HepG2 (cell line): Measurements from ENCODE around the gene ARMC5. TPM values are rescaled to one million over a fixed set of nuclear protein-coding genes. Genes with fewer than 3 reads are reported as not detected.
A peak's percentile ranks its signal among the peaks of the same experiment; 100 is the strongest.

Experiments used
- GATAD1 ChIP-seq: IDR thresholded peaks from 2 replicates; pipeline ENCODE4 v1.6.1; 2016; ENCODE audit warnings: missing genetic modification reagents, missing compliant biosample characterization
- HNF1B ChIP-seq: sonication (generic); formaldehyde crosslinking; IDR thresholded peaks from 2 replicates; pipeline ENCODE4 v1.5.1; 2020; ENCODE audit warnings: mild to moderate bottlenecking, moderate library complexity, missing genetic modification reagents
- KLF13 ChIP-seq: sonication (generic); formaldehyde crosslinking; IDR thresholded peaks from 2 replicates; pipeline ENCODE4 v1.4.0; 2020; ENCODE audit warnings: mild to moderate bottlenecking, missing genetic modification reagents
- PCBP1 ChIP-seq: fragments of 200-400 bp; formaldehyde crosslinking; IDR thresholded peaks from 2 replicates; pipeline ENCODE4 v1.6.1; 2017; ENCODE audit warnings: mild to moderate bottlenecking, low read depth, low read length, borderline replicate concordance
- PHF8 ChIP-seq: sonication (generic); formaldehyde crosslinking; IDR thresholded peaks from 2 replicates; pipeline ENCODE4 v1.5.0; 2020; ENCODE audit warnings: missing genetic modification reagents
- SOX6 ChIP-seq, 2 experiments: fragments of 450-650 bp in 1 of 2; sonication (generic) in 1 of 2; formaldehyde crosslinking in 1 of 2; IDR thresholded peaks; 2 replicates each; pipeline versions ENCODE4 v1.4.0 to v1.6.1; 2017 to 2020; ENCODE audit warnings: antibody characterized with exemption in 1 of 2, mild to moderate bottlenecking in 1 of 2, missing genetic modification reagents in 1 of 2
- TBL1XR1 ChIP-seq: fragments of 150-350 bp; IDR thresholded peaks from 2 replicates; pipeline ENCODE4 v1.6.1; 2014; ENCODE audit warnings: borderline replicate concordance, low read length; ENCODE audit not compliant: partially characterized antibody
- ZNF18 ChIP-seq: sonication (generic); formaldehyde crosslinking; IDR thresholded peaks from 2 replicates; pipeline ENCODE4 v1.8.0; 2022; ENCODE audit warnings: mild to moderate bottlenecking, missing genetic modification reagents; ENCODE audit not compliant: insufficient replicate concordance
- ZNF589 ChIP-seq: sonication (generic); formaldehyde crosslinking; conservative IDR thresholded peaks from 2 replicates; pipeline ENCODE4 v1.8.0; 2022; ENCODE audit warnings: mild to moderate bottlenecking, moderate library complexity, missing genetic modification reagents
- ZNF792 ChIP-seq: IDR thresholded peaks from 2 replicates; pipeline ENCODE4 v1.6.1; 2016
- ZNF839 ChIP-seq: sonication (generic); formaldehyde crosslinking; IDR thresholded peaks from 2 replicates; pipeline ENCODE4 v1.4.0; 2020; ENCODE audit warnings: missing genetic modification reagents, mild to moderate bottlenecking, borderline replicate concordance
- polyA plus RNA-seq, 8 experiments: library from polyadenylated mRNA; depleted of rRNA in 3 of 8; stranded (reverse) in 7 of 8; unstranded in 1 of 8; fragments of >200 nt; fragmentation: Illumina TruSeq in 4 of 8; extraction: Trizol in 4 of 8; gene quantifications; 2 replicates each; pipeline versions ENCODE4 v1.2.1 to v1.2.3, GENCODE V29; 2011 to 2016; ENCODE audit warnings: low read depth in 4 of 8, missing spikeins in 1 of 8, mixed read lengths in 1 of 8; ENCODE audit not compliant: insufficient read depth in 1 of 8
- total RNA-seq, 5 experiments: library from RNA; depleted of rRNA; stranded (reverse); fragments of >200 nt; fragmentation: Illumina TruSeq; extraction: Trizol; gene quantifications; 2 replicates each; pipeline ENCODE4 v1.2.3, GENCODE V29; 2016; ENCODE audit warnings: low read depth in 1 of 5
- TF ChIP-seq, protein P1 (sequence below): sonication (generic); formaldehyde crosslinking; IDR thresholded peaks from 2 replicates; pipeline ENCODE4 v1.4.0; 2020; ENCODE audit warnings: missing genetic modification reagents
- TF ChIP-seq, protein P2 (sequence below): sonication (generic); formaldehyde crosslinking; IDR thresholded peaks from 2 replicates; pipeline ENCODE4 v1.4.0; 2020; ENCODE audit warnings: mild to moderate bottlenecking, missing genetic modification reagents, borderline replicate concordance

The ARMC5 gene
- total and polyA plus RNA-seq, 2 of the 13 experiments (the other 11 are each of a cell fraction or from before 2014, with no cell fraction given) = 10.8 to 22.3 TPM

DNA sequence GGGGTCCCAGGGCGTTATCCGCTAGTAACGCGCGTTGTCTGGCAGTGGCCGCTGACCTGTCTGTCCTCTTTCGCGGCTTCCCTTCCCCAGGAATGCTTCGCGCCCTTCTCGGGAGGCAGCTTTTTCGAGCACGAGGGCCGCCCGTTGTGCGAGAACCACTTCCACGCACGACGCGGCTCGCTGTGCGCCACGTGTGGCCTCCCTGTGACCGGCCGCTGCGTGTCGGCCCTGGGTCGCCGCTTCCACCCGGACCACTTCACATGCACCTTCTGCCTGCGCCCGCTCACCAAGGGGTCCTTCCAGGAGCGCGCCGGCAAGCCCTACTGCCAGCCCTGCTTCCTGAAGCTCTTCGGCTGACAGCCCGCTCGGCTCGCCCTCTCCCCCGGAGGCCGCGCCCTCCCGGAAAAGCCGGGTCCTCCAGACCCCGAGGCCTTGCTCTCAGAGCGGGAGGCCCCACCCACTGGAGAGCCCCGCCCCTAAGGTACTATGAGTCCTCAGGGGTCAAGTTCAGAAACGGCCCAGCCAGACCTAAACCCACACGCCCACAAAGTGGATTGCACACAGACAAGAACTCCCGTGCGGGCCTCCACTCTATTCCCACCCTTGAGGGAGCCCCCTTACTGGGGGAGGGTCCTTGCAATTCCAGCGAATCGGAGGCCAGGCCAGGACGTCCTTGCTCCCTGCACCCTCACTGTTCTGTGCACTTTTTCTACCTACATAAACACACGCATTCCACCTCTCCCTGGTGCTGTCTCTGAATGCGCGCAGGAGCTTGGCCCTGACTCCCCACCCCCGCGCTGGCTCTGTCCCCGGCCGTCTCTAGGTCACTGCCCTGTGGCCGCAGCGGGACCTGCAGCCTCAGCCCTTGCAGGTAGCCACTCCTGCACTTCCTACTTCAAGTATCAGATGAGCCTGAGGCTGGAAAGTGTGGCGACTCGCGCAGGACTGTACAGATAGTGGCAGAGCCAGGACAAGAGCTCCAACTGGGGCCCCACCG, 18.2 kb downstream of the ARMC5 start (continued):
- TF ChIP-seq TBL1XR1 (peak; percentile 69), ZNF839 (CRISPR knock-in tag) (peak; percentile 91), ZNF792 (CRISPR knock-in tag) (no peak; the same call in 1 of the 2 replicates), HNF1B (CRISPR knock-in tag) (peak; percentile 34; the same call in 1 of the 2 replicates), ZNF18 (peak; percentile 29), SOX6 (IDR thresholded peaks at IDR 0.05) (no peak), SOX6 (CRISPR knock-in tag; IDR thresholded peaks at IDR 0.05) (peak; percentile 77), PCBP1 (no peak), ZNF589 (CRISPR knock-in tag) (no peak), KLF13 (CRISPR knock-in tag) (no peak; the same call in 1 of the 2 replicates), GATAD1 (CRISPR knock-in tag) (no peak; the same call in 1 of the 2 replicates), PHF8 (CRISPR knock-in tag) (peak; percentile 60; the same call in 1 of the 2 replicates)
- TF ChIP-seq, protein P1, sequence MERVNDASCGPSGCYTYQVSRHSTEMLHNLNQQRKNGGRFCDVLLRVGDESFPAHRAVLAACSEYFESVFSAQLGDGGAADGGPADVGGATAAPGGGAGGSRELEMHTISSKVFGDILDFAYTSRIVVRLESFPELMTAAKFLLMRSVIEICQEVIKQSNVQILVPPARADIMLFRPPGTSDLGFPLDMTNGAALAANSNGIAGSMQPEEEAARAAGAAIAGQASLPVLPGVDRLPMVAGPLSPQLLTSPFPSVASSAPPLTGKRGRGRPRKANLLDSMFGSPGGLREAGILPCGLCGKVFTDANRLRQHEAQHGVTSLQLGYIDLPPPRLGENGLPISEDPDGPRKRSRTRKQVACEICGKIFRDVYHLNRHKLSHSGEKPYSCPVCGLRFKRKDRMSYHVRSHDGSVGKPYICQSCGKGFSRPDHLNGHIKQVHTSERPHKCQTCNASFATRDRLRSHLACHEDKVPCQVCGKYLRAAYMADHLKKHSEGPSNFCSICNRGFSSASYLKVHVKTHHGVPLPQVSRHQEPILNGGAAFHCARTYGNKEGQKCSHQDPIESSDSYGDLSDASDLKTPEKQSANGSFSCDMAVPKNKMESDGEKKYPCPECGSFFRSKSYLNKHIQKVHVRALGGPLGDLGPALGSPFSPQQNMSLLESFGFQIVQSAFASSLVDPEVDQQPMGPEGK = peak; percentile 89
- TF ChIP-seq, protein P2, sequence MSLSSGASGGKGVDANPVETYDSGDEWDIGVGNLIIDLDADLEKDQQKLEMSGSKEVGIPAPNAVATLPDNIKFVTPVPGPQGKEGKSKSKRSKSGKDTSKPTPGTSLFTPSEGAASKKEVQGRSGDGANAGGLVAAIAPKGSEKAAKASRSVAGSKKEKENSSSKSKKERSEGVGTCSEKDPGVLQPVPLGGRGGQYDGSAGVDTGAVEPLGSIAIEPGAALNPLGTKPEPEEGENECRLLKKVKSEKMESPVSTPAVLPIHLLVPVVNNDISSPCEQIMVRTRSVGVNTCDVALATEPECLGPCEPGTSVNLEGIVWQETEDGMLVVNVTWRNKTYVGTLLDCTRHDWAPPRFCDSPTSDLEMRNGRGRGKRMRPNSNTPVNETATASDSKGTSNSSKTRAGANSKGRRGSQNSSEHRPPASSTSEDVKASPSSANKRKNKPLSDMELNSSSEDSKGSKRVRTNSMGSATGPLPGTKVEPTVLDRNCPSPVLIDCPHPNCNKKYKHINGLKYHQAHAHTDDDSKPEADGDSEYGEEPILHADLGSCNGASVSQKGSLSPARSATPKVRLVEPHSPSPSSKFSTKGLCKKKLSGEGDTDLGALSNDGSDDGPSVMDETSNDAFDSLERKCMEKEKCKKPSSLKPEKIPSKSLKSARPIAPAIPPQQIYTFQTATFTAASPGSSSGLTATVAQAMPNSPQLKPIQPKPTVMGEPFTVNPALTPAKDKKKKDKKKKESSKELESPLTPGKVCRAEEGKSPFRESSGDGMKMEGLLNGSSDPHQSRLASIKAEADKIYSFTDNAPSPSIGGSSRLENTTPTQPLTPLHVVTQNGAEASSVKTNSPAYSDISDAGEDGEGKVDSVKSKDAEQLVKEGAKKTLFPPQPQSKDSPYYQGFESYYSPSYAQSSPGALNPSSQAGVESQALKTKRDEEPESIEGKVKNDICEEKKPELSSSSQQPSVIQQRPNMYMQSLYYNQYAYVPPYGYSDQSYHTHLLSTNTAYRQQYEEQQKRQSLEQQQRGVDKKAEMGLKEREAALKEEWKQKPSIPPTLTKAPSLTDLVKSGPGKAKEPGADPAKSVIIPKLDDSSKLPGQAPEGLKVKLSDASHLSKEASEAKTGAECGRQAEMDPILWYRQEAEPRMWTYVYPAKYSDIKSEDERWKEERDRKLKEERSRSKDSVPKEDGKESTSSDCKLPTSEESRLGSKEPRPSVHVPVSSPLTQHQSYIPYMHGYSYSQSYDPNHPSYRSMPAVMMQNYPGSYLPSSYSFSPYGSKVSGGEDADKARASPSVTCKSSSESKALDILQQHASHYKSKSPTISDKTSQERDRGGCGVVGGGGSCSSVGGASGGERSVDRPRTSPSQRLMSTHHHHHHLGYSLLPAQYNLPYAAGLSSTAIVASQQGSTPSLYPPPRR (CRISPR knock-in tag) = peak; percentile 56
